BLaER1 (cell line): ENCODE data around the gene ABCE1.

Experiments used
- H3K27ac ChIP-seq: shearing (Covaris generic); formaldehyde crosslinking; 2 replicates; pipeline ENCODE4 v1.8.1; 2022
- H3K27me3 ChIP-seq: shearing (Covaris generic); formaldehyde crosslinking; 2 replicates; pipeline ENCODE4 v1.8.1; 2022
- H3K36me3 ChIP-seq: shearing (Covaris generic); formaldehyde crosslinking; 2 replicates; pipeline ENCODE4 v1.8.1; 2022
- H3K4me1 ChIP-seq: shearing (Covaris generic); formaldehyde crosslinking; 2 replicates; pipeline ENCODE4 v1.8.1; 2022
- H3K4me2 ChIP-seq: shearing (Covaris generic); formaldehyde crosslinking; 2 replicates; pipeline ENCODE4 v1.8.1; 2022
- H3K4me3 ChIP-seq: shearing (Covaris generic); formaldehyde crosslinking; 2 replicates; pipeline ENCODE4 v1.8.1; 2022
- H3K9ac ChIP-seq: shearing (Covaris generic); formaldehyde crosslinking; 2 replicates; pipeline ENCODE4 v1.8.1; 2022
- H3K9me3 ChIP-seq: shearing (Covaris generic); formaldehyde crosslinking; 2 replicates; pipeline ENCODE4 v1.8.1; 2022
- H4K20me1 ChIP-seq: shearing (Covaris generic); formaldehyde crosslinking; 2 replicates; pipeline ENCODE4 v1.8.1; 2022
- Cebpa-rat ChIP-seq: shearing (Covaris generic); IDR thresholded peaks from 2 replicates; pipeline ENCODE4 v1.8.1; 2022

Gene ABCE1

GRCh38 chr4:145171911-145172310 lies 73.8 kb downstream of the ABCE1 start:
- Histone ChIP-seq H3K9me3 (no peaks in the 10 kb centered on the region), H3K4me2 (no peak overlapping the region), H3K36me3 (peaks cover 78% of the 10 kb centered on the region), H3K4me3 (no peak overlapping the region), H3K27me3 (no peaks in the 10 kb centered on the region), H3K9ac (no peak overlapping the region), H3K27ac (no peak overlapping the region), H4K20me1 (peaks cover 96% of the 10 kb centered on the region), H3K4me1 (peaks cover 19% of the 10 kb centered on the region)
- no peak for TF ChIP-seq Cebpa-rat

DNA sequence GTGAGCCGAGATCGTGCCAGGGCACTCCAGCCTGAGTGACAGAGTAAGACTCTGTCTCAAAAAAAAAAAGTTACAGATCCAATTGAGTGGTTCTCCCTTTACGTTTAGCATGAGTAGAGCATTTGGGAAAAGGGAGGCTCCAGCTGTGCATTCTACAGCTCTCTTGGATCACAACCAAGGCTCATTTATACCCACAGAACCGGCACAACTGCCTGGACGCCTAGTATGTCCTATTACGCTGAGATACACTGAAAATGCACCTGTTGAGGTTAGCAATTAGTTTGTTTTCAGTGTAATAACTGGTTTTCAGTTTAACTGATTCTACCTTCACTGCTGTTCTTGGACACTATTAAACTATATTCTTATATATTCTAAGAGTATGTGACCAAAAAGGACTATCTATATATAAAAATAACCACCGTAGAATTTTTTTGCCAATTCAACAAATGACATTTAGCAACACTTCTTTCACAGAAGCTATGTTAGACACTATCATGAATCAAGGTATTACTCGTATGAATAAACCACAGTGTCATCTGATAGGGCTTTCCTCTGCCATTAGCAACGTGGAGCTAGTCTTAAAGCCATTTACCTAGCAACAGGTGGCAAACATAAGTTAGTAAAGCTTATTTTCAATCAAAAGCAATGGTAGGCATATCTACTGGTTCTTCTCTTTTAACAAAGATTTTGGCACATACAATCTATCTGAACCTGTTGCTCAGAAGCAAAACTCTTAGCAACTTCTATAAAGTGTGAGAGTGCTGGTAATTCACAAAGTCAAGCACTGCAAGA lies 78.7 kb downstream of the ABCE1 start:
- no peak overlapping the region for H3K27ac ChIP-seq
- H4K20me1 ChIP-seq, result peaks cover 72% of the 10 kb centered on the region
- H3K9ac ChIP-seq, result peak overlapping the region; percentile 82
- peak overlapping the region; percentile 82 for H3K4me3 ChIP-seq
- H3K27me3 ChIP-seq, result no peaks in the 10 kb centered on the region
- peaks cover 45% of the 10 kb centered on the region for H3K4me1 ChIP-seq
- TF ChIP-seq Cebpa-rat, result no peak
- peak overlapping the region; percentile 87 for H3K4me2 ChIP-seq
- H3K9me3 ChIP-seq, result no peaks in the 10 kb centered on the region
- H3K36me3 ChIP-seq, result peaks cover 39% of the 10 kb centered on the region

GRCh38 chr4:145177511-145177905 lies 79.4 kb downstream of the ABCE1 start:
- H3K36me3 ChIP-seq, result peaks cover 33% of the 10 kb centered on the region
- H3K4me2 ChIP-seq, result peak overlapping the region; percentile 87
- H4K20me1 ChIP-seq, result peaks cover 65% of the 10 kb centered on the region
- H3K4me3 ChIP-seq, result peak overlapping the region; percentile 82
- TF ChIP-seq Cebpa-rat, result no peak
- H3K27me3 ChIP-seq, result no peaks in the 10 kb centered on the region
- H3K9ac ChIP-seq, result peak overlapping the region; percentile 82
- peaks cover 51% of the 10 kb centered on the region for H3K4me1 ChIP-seq
- H3K27ac ChIP-seq, result peak overlapping the region; percentile 96
- no peaks in the 10 kb centered on the region for H3K9me3 ChIP-seq

DNA sequence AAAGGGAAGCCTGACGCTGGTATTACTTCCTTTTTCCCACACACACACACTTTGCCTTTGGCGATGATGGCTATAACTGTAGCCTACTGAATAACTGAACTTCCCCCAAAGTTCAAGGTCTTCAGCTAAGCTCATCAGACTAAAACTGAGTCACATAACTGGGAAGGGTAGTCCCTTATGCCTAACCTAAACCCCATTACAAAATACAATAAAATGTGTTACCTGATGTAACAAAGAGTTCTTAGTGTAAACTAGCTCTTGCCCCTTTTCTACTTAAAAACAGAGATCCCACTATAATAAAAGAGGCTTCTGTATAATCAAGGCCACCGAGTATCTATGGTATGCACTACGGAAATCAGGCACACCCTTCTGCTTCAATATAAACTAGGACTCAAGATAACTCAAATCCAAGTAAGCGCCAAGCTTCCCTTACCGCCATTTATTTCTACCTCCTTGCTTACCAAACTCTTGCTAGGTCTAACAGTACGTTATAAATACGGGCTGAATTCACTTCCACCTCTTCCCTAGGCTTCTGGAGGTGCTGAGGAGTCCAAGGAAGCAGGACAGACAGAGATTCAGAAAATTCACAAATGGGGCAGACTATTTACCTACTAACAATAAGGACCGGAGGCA lies 79.9 kb downstream of the ABCE1 start:
- TF ChIP-seq Cebpa-rat, result no peak

GRCh38 chr4:145178740-145179280 lies 80.7 kb downstream of the ABCE1 start:
- Histone ChIP-seq H3K4me1 (peaks cover 51% of the 10 kb centered on the region), H3K4me3 (peak overlapping the region; percentile 82), H3K9ac (peak overlapping the region; percentile 82), H3K9me3 (no peaks in the 10 kb centered on the region), H3K4me2 (peak overlapping the region; percentile 87), H3K27ac (peak overlapping the region; percentile 96), H4K20me1 (peaks cover 55% of the 10 kb centered on the region), H3K27me3 (no peaks in the 10 kb centered on the region), H3K36me3 (peaks cover 21% of the 10 kb centered on the region)
- no peak for TF ChIP-seq Cebpa-rat

More for the DNA sequence above, 79.9 kb downstream of the ABCE1 start:
- Histone ChIP-seq H3K4me2 (peak overlapping the region; percentile 87), H3K9ac (peak overlapping the region; percentile 82), H3K36me3 (peaks cover 28% of the 10 kb centered on the region), H3K27ac (peak overlapping the region; percentile 96), H3K4me1 (peaks cover 51% of the 10 kb centered on the region), H4K20me1 (peaks cover 60% of the 10 kb centered on the region), H3K4me3 (peak overlapping the region; percentile 82), H3K27me3 (no peaks in the 10 kb centered on the region), H3K9me3 (no peaks in the 10 kb centered on the region)
